ENCODE results near the gene CCDC127. TPM values are rescaled to one million over a fixed set of nuclear protein-coding genes. Genes with fewer than 3 reads are reported as not detected.

The CCDC127 gene
- total RNA-seq, 1 donor from 2014 or later, result 6.4 TPM

GRCh38 chr5:157126-157715 lies 60.7 kb downstream of the CCDC127 start:
- ChIA-PET CTCF (no interaction called here), POLR2A (no interaction called here)
- ATAC-seq (ENCODE audit: low read depth), result no peak
- intact Hi-C loops (cut with micrococcal nuclease), result no loop called here
- Mint-ChIP-seq H3K36me3 (ENCODE audit: low read depth) (no peaks in the 10 kb centered on the region), H3K4me3 (no peak overlapping the region), H3K9me3 (no peaks in the 10 kb centered on the region), H3K4me1 (no peaks in the 10 kb centered on the region), H3K27ac (no peak overlapping the region), H3K27me3 (peaks cover 16% of the 10 kb centered on the region)
- no peak for TF ChIP-seq CTCF (IDR thresholded peaks at IDR 0.05)
- no peak for DNase-seq

GRCh38 chr5:156411-157072 lies 61.4 kb downstream of the CCDC127 start:
- Mint-ChIP-seq H3K9me3 (no peaks in the 10 kb centered on the region), H3K27ac (no peak overlapping the region), H3K36me3 (ENCODE audit: low read depth) (no peaks in the 10 kb centered on the region), H3K4me3 (no peak overlapping the region), H3K4me1 (no peaks in the 10 kb centered on the region), H3K27me3 (peaks cover 16% of the 10 kb centered on the region)
- ChIA-PET CTCF (no interaction called here), POLR2A (no interaction called here)
- no peak for TF ChIP-seq CTCF (IDR thresholded peaks at IDR 0.05)
- intact Hi-C loops (cut with micrococcal nuclease), result no loop called here
- DNase-seq (peak; percentile 6), ATAC-seq (ENCODE audit: low read depth) (no peak)

GRCh38 chr5:155651-156410 lies 62.1 kb downstream of the CCDC127 start:
- no peak overlapping the region for H3K4me3 Mint-ChIP-seq
- no peak overlapping the region for H3K27ac Mint-ChIP-seq
- no peak for TF ChIP-seq CTCF (IDR thresholded peaks at IDR 0.05)
- intact Hi-C loops (cut with micrococcal nuclease), result no loop called here
- peaks cover 15% of the 10 kb centered on the region for H3K27me3 Mint-ChIP-seq
- DNase-seq (peak; percentile 5), ATAC-seq (ENCODE audit: low read depth) (no peak)
- no peaks in the 10 kb centered on the region for H3K4me1 Mint-ChIP-seq
- no peaks in the 10 kb centered on the region for H3K9me3 Mint-ChIP-seq
- CTCF ChIA-PET, result no interaction called here
- POLR2A ChIA-PET, result no interaction called here
- no peaks in the 10 kb centered on the region for H3K36me3 Mint-ChIP-seq (ENCODE audit: low read depth)

GRCh38 chr5:154826-155225 lies 63.1 kb downstream of the CCDC127 start:
- Mint-ChIP-seq H3K4me1 (no peaks in the 10 kb centered on the region), H3K27ac (no peak overlapping the region), H3K36me3 (ENCODE audit: low read depth) (no peaks in the 10 kb centered on the region), H3K4me3 (no peak overlapping the region), H3K9me3 (no peaks in the 10 kb centered on the region), H3K27me3 (peaks cover 7% of the 10 kb centered on the region)
- ChIA-PET CTCF (no interaction called here), POLR2A (no interaction called here)
- intact Hi-C loops (cut with micrococcal nuclease), result no loop called here
- ATAC-seq (ENCODE audit: low read depth), result no peak
- TF ChIP-seq CTCF (IDR thresholded peaks at IDR 0.05), result no peak
- peak; percentile 1 for DNase-seq

GRCh38 chr5:154236-154635 lies 63.7 kb downstream of the CCDC127 start:
- no peaks in the 10 kb centered on the region for H3K9me3 Mint-ChIP-seq
- TF ChIP-seq CTCF (IDR thresholded peaks at IDR 0.05), result no peak
- POLR2A ChIA-PET, result no interaction called here
- intact Hi-C loops (cut with micrococcal nuclease), result no loop called here
- DNase-seq (peak; percentile 1), ATAC-seq (ENCODE audit: low read depth) (no peak)
- H3K27ac Mint-ChIP-seq, result no peak overlapping the region
- no peaks in the 10 kb centered on the region for H3K36me3 Mint-ChIP-seq (ENCODE audit: low read depth)
- H3K4me1 Mint-ChIP-seq, result no peaks in the 10 kb centered on the region
- H3K27me3 Mint-ChIP-seq, result peaks cover 5% of the 10 kb centered on the region
- no peak overlapping the region for H3K4me3 Mint-ChIP-seq
- CTCF ChIA-PET, result no interaction called here
